GM18517 (cell line): Measurements from ENCODE around the gene R3HDM2.
A peak's percentile ranks its signal among the peaks of the same experiment; 100 is the strongest.

ENCODE experiments used
- ATAC-seq: cut with Tn5 transposase; IDR thresholded peaks from one replicate; pipeline ENCODE4 v1.9.1; 2021; ENCODE audit warnings: mild to moderate bottlenecking, moderate library complexity; ENCODE audit not compliant: unreplicated experiment

Gene R3HDM2

DNA sequence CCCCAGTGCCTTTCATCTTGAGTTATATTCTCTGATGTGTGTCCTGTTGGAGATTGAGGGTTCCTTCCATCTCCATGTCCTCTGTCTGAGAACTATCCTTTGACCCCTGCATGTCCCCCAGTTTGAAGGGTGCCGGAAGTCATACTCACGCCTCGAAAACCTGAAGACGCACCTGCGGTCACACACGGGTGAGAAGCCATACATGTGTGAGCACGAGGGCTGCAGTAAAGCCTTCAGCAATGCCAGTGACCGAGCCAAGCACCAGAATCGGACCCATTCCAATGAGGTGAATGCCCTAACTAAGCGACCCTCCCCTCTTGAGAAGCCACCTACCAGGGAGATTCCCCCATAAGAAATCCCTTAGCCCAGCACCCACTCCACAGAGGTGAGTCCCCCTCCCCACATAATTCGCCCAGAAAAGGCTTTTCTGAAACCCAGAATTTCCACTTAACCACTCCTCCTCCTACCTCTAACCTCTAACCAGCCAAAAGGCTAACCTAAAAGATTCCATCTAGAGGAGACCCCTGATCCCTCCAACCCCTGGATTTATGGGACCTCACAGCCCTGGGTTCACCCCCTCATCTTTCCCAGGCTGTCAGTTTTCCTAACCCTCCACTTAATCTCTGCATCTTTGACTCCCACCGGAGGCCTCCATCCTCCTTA lies 36.5 kb upstream of the R3HDM2 start:
- no peak for ATAC-seq

DNA sequence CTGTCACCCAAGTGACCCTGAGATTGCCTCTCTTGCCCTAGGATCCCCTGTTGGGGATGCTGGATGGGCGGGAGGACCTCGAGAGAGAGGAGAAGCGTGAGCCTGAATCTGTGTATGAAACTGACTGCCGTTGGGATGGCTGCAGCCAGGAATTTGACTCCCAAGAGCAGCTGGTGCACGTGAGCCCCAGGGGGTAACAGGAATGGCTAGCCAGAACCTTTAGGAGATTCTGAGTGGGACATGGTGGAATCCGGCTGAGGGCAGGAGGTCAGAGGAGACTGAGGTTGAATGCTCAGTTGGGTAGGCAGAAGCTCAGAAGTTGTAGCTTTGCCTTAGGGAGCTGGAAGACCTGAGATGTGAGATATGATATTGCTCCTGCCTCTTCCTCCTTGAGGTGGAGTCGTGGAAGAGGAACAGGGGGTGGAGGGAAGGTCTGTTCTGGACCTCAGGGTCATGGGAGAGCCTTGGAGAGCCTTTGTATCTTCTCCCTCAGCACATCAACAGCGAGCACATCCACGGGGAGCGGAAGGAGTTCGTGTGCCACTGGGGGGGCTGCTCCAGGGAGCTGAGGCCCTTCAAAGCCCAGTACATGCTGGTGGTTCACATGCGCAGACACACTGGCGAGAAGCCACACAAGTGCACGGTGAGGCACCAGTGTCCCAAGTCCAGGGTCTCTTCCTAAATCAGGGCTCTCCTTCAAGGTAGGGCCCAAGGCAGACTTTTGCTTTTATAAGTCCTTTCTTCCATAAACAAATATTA lies 35.1 kb upstream of the R3HDM2 start:
- ATAC-seq = no peak

GRCh38 chr12:57465030-57465746 lies 34.3 kb upstream of the R3HDM2 start:
- no peak for ATAC-seq

DNA sequence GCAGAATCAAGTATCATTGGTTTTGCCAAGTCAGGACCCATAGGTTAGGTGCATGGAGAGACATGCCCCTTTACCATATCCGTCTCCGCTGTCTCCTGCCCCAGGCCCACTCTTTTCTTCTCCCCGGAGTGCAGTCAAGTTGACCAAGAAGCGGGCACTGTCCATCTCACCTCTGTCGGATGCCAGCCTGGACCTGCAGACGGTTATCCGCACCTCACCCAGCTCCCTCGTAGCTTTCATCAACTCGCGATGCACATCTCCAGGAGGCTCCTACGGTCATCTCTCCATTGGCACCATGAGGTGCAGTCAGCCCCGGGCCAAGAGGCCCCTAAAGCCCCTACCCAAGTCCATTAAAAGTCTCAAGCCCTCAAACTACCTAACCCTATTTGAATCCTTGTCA lies 33.7 kb upstream of the R3HDM2 start:
- no peak for ATAC-seq

DNA sequence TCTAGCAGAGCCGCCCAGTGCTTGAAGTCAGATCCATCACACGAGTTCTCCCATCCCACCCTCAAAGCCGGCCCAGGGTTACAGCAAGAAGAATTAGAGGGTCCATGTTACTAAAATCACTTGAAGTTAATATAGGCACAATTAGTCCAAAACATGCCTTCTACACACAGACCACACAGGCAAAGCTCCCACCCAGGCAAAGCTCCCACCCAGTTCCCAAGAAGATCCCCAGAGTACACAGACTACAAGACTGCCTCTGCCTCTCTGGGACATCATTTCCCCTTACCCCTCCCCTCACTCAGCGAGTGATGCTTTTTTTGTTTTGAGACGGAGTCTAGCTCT lies 32.0 kb upstream of the R3HDM2 start:
- no peak for ATAC-seq

GRCh38 chr12:57462251-57462911 lies 31.5 kb upstream of the R3HDM2 start:
- ATAC-seq = peak; percentile 65

GRCh38 chr12:57461917-57462250 lies 31.0 kb upstream of the R3HDM2 start:
- no peak for ATAC-seq

- ATAC-seq = no peak
Observed at GRCh38 chr12:57461276-57461916, 30.6 kb upstream of the R3HDM2 start.

DNA sequence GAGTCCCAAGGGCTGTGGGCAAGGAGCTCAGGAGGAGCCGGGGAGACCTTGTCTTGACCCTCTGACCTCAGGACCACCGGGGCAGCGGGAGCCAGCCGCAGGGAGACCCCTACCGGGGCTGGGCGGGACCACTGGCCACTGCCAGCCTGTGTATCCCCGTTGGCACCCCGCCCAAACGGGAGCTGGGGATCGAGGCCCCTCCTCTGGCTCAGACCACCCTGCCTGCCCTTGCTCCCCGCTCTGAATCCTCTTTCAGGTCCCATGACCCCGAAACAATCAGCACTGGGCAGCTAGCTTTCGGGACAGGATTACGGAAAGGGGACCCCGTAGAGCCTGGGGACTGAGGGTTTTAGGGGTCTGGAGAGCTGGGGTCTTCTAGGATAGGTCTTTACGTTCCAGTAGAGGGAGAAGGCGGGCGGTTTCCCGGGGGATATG lies 30.0 kb upstream of the R3HDM2 start:
- no peak for ATAC-seq

GRCh38 chr12:57460468-57460784 lies 29.6 kb upstream of the R3HDM2 start:
- ATAC-seq = no peak

DNA sequence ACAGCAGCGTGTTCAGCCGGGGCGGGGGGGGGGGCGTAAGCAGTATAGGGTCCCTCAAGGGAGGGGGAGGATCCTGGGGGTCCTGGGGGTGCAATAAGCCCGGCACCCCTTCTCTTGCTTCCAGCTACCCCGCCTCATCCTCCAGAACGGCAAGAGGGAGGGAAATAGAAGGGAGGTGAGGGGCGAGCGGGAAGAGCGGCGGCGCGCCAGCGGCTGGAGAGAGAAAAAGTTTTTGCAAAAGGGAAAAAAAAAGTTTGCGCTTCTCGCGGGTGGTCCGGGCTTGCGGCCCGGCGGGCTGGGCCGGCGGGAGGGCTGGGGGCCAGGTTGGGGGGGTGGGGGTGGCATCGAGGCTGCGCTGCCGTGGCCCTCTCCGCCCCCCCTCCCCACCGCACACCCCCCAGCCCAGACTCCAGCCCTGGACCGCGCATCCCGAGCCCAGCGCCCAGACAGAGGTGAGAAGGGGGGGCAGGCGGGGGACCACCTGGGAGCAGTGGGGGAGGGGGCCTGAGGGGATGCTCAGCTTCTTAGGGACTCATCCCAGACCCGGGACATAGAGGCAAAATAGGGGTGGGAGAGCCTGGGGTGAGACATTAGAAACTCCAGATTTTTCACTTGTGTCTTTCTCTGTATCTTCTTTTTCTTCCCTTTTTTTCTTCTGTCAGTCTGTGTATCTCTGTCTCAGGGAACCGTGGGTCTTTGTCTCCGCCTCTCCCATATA lies 29.1 kb upstream of the R3HDM2 start, which contains the start of gene GLI1:
GLI1 (plus strand) TSS at position 36 of the 718 bp plus-strand sequence. CDS start 3,907 bp downstream, outside the sequence.
- ATAC-seq = no peak

DNA sequence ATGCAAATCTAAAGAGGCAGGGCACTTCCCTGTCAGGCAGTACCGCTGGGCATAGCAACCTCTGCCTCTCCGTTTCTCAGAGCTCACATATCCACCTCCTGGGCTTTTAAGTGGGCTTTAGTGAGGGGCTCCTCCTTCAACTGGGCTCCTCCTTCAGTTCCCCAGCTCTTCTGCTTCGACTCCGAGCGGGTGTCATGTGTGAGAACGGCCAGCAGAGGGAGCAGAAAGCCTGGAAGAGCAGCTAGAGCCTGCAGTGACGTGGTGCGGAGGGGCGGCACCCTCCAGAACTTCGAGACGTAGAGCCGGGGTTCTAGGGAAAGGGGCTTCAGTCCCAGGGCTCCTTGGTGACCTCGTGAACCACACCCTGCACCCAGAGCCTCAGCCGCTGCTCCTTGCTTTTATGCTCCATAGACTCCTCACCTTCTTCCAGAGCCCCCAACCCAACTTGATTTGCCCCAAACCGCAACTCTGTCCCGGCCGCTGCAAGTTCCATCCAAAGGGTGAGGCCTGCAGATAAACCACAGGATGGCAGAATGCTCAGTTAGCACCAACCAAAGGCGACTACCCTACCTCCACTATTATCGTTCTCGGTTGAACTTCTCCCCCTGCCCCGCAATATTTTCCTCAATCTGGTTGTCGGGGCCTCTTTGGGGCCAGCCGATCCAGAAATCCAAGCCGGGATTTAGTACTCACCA lies 28.4 kb upstream of the R3HDM2 start:
- peak; percentile 66 for ATAC-seq

GRCh38 chr12:57458665-57459054 lies 27.8 kb upstream of the R3HDM2 start:
- ATAC-seq = no peak

DNA sequence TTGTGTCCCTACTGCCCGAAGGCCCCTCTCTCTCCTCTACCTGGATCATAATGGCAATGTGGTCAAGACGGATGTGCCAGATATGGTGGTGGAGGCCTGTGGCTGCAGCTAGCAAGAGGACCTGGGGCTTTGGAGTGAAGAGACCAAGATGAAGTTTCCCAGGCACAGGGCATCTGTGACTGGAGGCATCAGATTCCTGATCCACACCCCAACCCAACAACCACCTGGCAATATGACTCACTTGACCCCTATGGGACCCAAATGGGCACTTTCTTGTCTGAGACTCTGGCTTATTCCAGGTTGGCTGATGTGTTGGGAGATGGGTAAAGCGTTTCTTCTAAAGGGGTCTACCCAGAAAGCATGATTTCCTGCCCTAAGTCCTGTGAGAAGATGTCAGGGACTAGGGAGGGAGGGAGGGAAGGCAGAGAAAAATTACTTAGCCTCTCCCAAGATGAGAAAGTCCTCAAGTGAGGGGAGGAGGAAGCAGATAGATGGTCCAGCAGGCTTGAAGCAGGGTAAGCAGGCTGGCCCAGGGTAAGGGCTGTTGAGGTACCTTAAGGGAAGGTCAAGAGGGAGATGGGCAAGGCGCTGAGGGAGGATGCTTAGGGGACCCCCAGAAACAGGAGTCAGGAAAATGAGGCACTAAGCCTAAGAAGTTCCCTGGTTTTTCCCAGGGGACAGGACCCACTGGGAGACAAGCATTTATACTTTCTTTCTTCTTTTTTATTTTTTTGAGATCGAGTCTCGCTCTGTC lies 26.1 kb upstream of the R3HDM2 start:
- ATAC-seq = no peak

- peak; percentile 38 for ATAC-seq
Observed at GRCh38 chr12:57456145-57456700, 25.4 kb upstream of the R3HDM2 start.

DNA sequence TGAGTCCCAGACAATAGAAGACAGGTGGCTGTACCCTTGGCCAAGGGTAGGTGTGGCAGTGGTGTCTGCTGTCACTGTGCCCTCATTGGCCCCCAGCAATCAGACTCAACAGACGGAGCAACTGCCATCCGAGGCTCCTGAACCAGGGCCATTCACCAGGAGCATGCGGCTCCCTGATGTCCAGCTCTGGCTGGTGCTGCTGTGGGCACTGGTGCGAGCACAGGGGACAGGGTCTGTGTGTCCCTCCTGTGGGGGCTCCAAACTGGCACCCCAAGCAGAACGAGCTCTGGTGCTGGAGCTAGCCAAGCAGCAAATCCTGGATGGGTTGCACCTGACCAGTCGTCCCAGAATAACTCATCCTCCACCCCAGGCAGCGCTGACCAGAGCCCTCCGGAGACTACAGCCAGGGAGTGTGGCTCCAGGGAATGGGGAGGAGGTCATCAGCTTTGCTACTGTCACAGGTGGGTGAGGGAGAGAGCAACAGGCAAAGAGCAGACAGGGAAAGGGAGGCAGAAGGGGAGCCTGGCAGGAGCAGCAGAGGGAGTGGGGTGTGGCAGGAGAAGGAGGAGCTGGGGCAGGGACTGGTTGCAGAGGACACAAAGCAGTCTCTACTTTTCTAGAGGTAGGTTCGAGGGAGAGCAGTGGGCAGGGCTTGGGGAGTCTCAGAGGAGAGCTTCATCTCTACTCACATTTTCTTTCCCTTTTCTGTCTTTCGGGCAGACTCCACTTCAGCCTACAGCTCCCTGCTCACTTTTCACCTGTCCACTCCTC lies 24.7 kb upstream of the R3HDM2 start:
- no peak for ATAC-seq

GRCh38 chr12:57454566-57455373 lies 23.9 kb upstream of the R3HDM2 start, which contains the start of gene INHBE:
TSS of gene INHBE (plus strand) at chr12:57455307. CDS start at chr12:57455537, 230 bp downstream.
- no peak for ATAC-seq
